Upper lobe of left lung (tissue), 6 donors: ENCODE results near the gene RGS5. TPM values are rescaled to one million over a fixed set of nuclear protein-coding genes. Genes with fewer than 3 reads are reported as not detected.

Source experiments
- ATAC-seq, 2 donors: fragments of 200-7000 bp; cut with Tn5 transposase; one replicate each; pipeline ENCODE4 v1.9.1; 2022; ENCODE audit warnings: mild to moderate bottlenecking in 2 of 2, moderate library complexity in 2 of 2; ENCODE audit not compliant: low FRiP score in 2 of 2
- DNase-seq, 2 donors: peaks; one replicate each; pipeline ENCODE4 v3.0.0-alpha.2; 2019 to 2020
- H3K27ac ChIP-seq, 4 donors: fragments of 200-600 bp; sonication (generic); one replicate each; pipeline ENCODE4 v1.5.1; 2016 to 2019
- H3K27me3 ChIP-seq, 4 donors: fragments of 200-600 bp; sonication (generic); one replicate each; pipeline ENCODE4 v1.5.1; 2017 to 2019
- H3K36me3 ChIP-seq, 4 donors: fragments of 200-600 bp; sonication (generic); one replicate each; pipeline ENCODE4 v1.5.1; 2016 to 2019
- H3K4me1 ChIP-seq, 4 donors: fragments of 200-600 bp; sonication (generic); one replicate each; pipeline ENCODE4 v1.5.1; 2018 to 2019
- H3K4me3 ChIP-seq, 4 donors: fragments of 200-600 bp; sonication (generic); one replicate each; pipeline ENCODE4 v1.5.1; 2017 to 2019; ENCODE audit warnings: mild to moderate bottlenecking in 2 of 4, moderate library complexity in 1 of 4
- H3K9me3 ChIP-seq, 4 donors: fragments of 200-600 bp; sonication (generic); one replicate each; pipeline ENCODE4 v1.5.1; 2018 to 2019
- EP300 ChIP-seq, 4 donors: sonication (generic); formaldehyde crosslinking; IDR thresholded peaks; one replicate each; pipeline ENCODE4 v1.5.1; 2017; ENCODE audit warnings: antibody characterized with exemption in 4 of 4, control low read depth in 2 of 4
- POLR2A ChIP-seq, 4 donors: fragments of 450-650 bp; IDR thresholded peaks; one replicate each; pipeline ENCODE4 v1.5.1; 2016 to 2017; ENCODE audit warnings: antibody characterized with exemption in 4 of 4, mild to moderate bottlenecking in 2 of 4
- POLR2AphosphoS5 ChIP-seq, 2 donors: sonication (generic); formaldehyde crosslinking; IDR thresholded peaks; one replicate each; pipeline ENCODE4 v1.5.1; 2017; ENCODE audit warnings: antibody characterized with exemption in 2 of 2
- WGBS, 2 donors: methylation state at CpG; one replicate each; pipeline ENCODE4 v1.1.5; 2017 to 2018; 5-methylcytosine and 5-hydroxymethylcytosine counted together
- total RNA-seq, 6 donors: library from RNA; depleted of rRNA in 4 of 6; stranded (reverse); fragments of >200 nt in 4 of 6; gene quantifications; one replicate each; pipeline versions ENCODE4 v1.1.0 to v1.2.1, GENCODE V29; 2016 to 2021
- TF ChIP-seq, protein P1 (sequence below), 6 experiments: fragments of 450-650 bp in 4 of 6; fragments of 200-600 bp in 2 of 6; sonication (generic) in 2 of 6; IDR thresholded peaks; one replicate each; pipeline ENCODE4 v1.5.1; 2016 to 2019; ENCODE audit warnings: antibody characterized with exemption in 6 of 6
- donor health status: DM: no; HTN: no; CAD: no; lungs with moderate emphysema.
- donor health status: DM: no; HTN: yes; CAD: no; lungs with severe emphysema.

The RGS5 gene
- total RNA-seq, 6 donors from 2014 or later: 30.6 to 65.6 (median 53.5) TPM

DNA sequence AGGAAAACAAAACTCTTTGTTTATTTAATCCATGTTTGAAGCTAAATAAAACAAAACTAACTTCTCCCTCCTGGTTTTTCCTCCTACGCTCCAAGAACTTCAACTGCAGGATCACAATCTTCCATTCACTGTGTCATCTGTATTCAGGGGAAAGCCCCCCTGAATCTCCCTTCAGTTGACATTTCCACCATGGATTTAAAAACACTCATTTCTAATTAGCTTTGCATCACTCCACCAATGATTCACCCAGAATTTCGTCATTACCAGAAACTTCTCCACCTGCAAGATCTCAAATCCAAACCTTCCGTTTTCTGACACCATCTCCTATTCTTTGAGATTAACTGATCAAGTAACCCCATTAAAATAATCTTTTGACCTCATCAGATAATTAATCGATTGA, 10.9 kb upstream of the RGS5 start:
- TF ChIP-seq, protein P1, sequence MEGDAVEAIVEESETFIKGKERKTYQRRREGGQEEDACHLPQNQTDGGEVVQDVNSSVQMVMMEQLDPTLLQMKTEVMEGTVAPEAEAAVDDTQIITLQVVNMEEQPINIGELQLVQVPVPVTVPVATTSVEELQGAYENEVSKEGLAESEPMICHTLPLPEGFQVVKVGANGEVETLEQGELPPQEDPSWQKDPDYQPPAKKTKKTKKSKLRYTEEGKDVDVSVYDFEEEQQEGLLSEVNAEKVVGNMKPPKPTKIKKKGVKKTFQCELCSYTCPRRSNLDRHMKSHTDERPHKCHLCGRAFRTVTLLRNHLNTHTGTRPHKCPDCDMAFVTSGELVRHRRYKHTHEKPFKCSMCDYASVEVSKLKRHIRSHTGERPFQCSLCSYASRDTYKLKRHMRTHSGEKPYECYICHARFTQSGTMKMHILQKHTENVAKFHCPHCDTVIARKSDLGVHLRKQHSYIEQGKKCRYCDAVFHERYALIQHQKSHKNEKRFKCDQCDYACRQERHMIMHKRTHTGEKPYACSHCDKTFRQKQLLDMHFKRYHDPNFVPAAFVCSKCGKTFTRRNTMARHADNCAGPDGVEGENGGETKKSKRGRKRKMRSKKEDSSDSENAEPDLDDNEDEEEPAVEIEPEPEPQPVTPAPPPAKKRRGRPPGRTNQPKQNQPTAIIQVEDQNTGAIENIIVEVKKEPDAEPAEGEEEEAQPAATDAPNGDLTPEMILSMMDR (IDR thresholded peaks at IDR 0.05): no peak
- TF ChIP-seq EP300 (IDR thresholded peaks at IDR 0.05) (no peak), POLR2AphosphoS5 (IDR thresholded peaks at IDR 0.05) (no peak), POLR2A (IDR thresholded peaks at IDR 0.05) (no peak)
- DNase-seq: no peak
- Histone ChIP-seq H3K4me3 (no peak overlapping the region), H3K27me3 (no peaks in the 10 kb centered on the region), H3K36me3 (no peaks in the 10 kb centered on the region), H3K9me3 (no peaks in the 10 kb centered on the region), H3K27ac (no peak overlapping the region), H3K4me1 (no peaks in the 10 kb centered on the region)
- no peak for ATAC-seq
- 87 to 92% methylated on average over 4 of the region's 4 CpGs for WGBS, 2 donors

DNA sequence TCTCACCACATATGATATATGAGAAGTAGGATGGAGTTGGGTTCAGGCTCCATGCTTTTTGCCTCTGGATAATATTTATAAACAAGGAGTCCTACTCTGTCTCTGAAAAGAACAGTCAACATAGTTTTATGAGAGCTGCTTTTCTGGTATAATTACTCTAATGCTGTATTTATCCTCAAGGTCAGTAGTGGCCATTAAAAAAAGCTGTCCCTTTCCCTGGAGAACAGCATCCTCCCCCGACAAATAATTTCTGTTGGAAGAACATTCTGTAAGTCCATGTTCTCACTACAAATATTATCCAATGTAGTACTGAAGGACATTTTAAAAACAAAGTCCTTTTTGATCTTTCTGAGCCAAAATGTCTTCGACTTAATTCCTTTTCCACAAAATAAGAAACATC, 9.0 kb upstream of the RGS5 start:
- ATAC-seq: no peak
- no peaks in the 10 kb centered on the region for H3K27me3 ChIP-seq
- H3K4me1 ChIP-seq: no peaks in the 10 kb centered on the region
- no peak for TF ChIP-seq POLR2AphosphoS5 (IDR thresholded peaks at IDR 0.05)
- no peak for TF ChIP-seq EP300 (IDR thresholded peaks at IDR 0.05)
- TF ChIP-seq, protein P1 (IDR thresholded peaks at IDR 0.05): no peak
- TF ChIP-seq POLR2A (IDR thresholded peaks at IDR 0.05): no peak
- DNase-seq: no peak
- H3K27ac ChIP-seq: no peak overlapping the region
- no peaks in the 10 kb centered on the region for H3K9me3 ChIP-seq
- H3K36me3 ChIP-seq: no peaks in the 10 kb centered on the region
- H3K4me3 ChIP-seq: no peak overlapping the region
- WGBS, 2 donors: 88 to 90% methylated on average over 2 of the region's 2 CpGs

DNA sequence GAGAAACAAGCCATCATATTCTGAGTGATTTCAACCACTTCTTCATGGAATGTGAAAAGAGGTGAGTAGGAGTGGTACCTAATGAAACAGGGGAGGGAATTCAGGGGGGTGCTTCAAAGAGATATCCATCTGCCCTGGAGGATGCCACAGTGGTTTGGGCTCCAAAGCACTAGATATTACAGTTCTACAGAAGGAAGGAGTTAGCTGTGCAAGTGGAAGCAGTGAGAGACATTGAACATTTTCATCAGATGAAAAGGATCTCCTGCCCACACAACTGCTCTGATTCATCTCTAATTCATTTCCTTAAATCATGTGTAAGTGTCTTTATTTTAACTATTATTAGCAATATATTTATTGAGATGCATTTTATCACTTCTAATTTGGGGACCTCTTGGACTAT, 2.8 kb upstream of the RGS5 start:
- no peaks in the 10 kb centered on the region for H3K27me3 ChIP-seq
- DNase-seq (no peak), ATAC-seq (no peak)
- no peaks in the 10 kb centered on the region for H3K36me3 ChIP-seq
- H3K9me3 ChIP-seq: no peaks in the 10 kb centered on the region
- H3K4me1 ChIP-seq: no peaks in the 10 kb centered on the region
- TF ChIP-seq, protein P1 (IDR thresholded peaks at IDR 0.05): no peak
- TF ChIP-seq POLR2AphosphoS5 (IDR thresholded peaks at IDR 0.05) (no peak), EP300 (IDR thresholded peaks at IDR 0.05) (no peak), POLR2A (IDR thresholded peaks at IDR 0.05) (no peak)
- H3K27ac ChIP-seq: no peak overlapping the region
- H3K4me3 ChIP-seq: no peak overlapping the region

DNA sequence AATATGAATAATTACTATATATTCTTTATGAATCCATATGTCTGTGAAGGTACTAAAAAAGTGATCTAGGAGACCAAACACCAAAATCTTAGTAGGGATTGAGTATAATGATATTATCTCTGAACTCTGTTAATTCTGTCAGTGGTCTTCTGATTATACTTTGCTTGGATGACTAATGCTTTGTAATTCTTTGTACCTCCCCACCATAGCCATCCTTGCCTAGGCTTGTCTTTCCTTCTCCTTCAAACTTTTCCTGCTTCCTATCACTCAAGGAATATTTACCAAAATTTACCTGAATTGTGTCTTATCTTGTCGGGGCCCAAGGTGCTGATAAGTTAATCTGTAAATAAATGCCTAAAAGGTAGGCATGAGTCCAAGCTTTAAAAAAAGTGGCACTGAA, 845 bp upstream of the RGS5 start:
- no peaks in the 10 kb centered on the region for H3K4me1 ChIP-seq
- no peak for ATAC-seq
- 42 to 53% methylated on average over 1 of the region's 1 CpG for WGBS, 2 donors
- no peak for DNase-seq
- H3K36me3 ChIP-seq: no peaks in the 10 kb centered on the region
- H3K9me3 ChIP-seq: no peaks in the 10 kb centered on the region
- TF ChIP-seq POLR2AphosphoS5 (IDR thresholded peaks at IDR 0.05): no peak
- TF ChIP-seq EP300 (IDR thresholded peaks at IDR 0.05): no peak
- TF ChIP-seq, protein P1 (IDR thresholded peaks at IDR 0.05): no peak
- no peak for TF ChIP-seq POLR2A (IDR thresholded peaks at IDR 0.05)
- no peaks in the 10 kb centered on the region for H3K27me3 ChIP-seq
- H3K4me3 ChIP-seq: no peak overlapping the region
- peak overlapping the region in 1 of 4 donors; percentile 3 for H3K27ac ChIP-seq

DNA sequence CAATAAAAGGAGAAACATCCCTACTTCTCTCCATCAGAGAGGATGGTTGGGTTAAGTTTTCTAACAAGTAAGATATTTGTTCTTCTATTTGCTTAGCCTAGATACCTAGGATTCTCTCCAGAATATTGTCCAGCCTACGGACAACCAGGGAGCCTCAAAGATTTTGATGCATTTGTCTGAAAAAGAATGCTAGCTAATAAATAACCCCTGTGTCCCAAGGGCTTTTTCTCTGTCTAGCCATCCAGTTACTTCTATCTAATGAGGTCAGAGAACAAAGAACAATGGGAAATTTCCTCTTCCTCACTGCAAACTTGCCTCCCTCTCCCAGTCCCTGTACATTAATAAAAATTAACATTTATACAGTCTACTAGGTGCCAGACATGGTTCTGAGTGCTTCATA, 810 bp downstream of the RGS5 start:
- Histone ChIP-seq H3K4me3 (peak overlapping the region in 1 of 4 donors; percentile 23), H3K36me3 (no peaks in the 10 kb centered on the region), H3K4me1 (peaks cover 0 to 3% (median under 1%) of the 10 kb centered on the region in 4 donors), H3K27me3 (no peaks in the 10 kb centered on the region), H3K9me3 (no peaks in the 10 kb centered on the region), H3K27ac (peak overlapping the region in 1 of 4 donors; percentile 61)
- no peak for ATAC-seq
- TF ChIP-seq EP300 (IDR thresholded peaks at IDR 0.05) (no peak), POLR2AphosphoS5 (IDR thresholded peaks at IDR 0.05) (no peak), POLR2A (IDR thresholded peaks at IDR 0.05) (no peak)
- TF ChIP-seq, protein P1 (IDR thresholded peaks at IDR 0.05): no peak
- no peak for DNase-seq
- WGBS, 2 donors: 51 to 75% methylated on average over 1 of the region's 1 CpG
